GM20000 (cell line): ENCODE measurements around the gene KDM1B.
"Not testable (repeated sequence)": the region's sequence is repeated elsewhere in the genome, so short reads cannot be mapped to it uniquely, and the experiment has no call there.

Experiments
- DNase-seq: peaks from one replicate; pipeline ENCODE4 v3.0.0; 2012; ENCODE audit warnings: low spot score
- CTCF ChIP-seq: IDR thresholded peaks from 2 replicates; pipeline ENCODE4 v1.5.1; 2012; ENCODE audit warnings: mild to moderate bottlenecking, control low read depth; ENCODE audit errors: extremely low read depth, missing control alignments

KDM1B gene

GRCh38 chr6:18219591-18219990 lies 64.4 kb downstream of the KDM1B start:
- DNase-seq: no peak
- TF ChIP-seq CTCF: no peak

DNA sequence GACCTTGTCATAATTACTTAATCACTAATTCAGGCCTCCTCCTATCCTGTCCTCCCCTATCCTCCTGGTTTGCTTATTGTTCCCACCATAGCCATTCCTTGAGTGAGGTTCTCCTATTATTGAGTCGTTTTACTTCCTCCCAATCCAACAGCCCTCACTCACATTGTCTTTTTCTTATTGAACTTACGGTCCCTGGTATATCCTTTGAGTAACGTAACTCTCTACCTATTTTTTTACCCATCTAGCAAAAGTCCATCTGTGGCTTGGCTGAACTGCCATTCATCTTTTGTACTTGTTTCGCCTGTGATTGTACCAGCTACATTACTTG lies 66.0 kb downstream of the KDM1B start:
- TF ChIP-seq CTCF: no peak

GRCh38 chr6:18226451-18227105 lies 71.4 kb downstream of the KDM1B start:
- not testable (repeated sequence) for DNase-seq

More for the DNA sequence above, 66.0 kb downstream of the KDM1B start:
- no peak for DNase-seq

DNA sequence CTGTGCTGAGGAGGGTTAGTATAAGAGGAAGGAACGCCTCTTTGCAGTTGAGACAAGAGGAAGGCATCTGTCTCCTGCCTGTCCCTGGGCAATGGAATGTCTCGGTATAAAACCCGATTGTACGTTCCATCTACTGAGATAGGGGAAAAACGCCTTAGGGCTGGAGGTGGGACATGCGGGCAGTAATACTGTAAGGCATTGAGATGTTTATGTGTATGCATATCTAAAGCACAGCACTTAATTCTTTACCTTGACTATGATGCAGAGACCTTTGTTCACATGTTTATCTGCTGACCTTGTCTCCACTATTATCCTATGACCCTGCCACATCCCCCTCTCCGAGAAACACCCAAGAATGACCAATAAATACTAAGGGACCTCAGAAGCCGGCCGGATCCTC lies 71.9 kb downstream of the KDM1B start:
- DNase-seq: not testable (repeated sequence)

GRCh38 chr6:18228590-18228989 lies 73.4 kb downstream of the KDM1B start:
- DNase-seq: not testable (repeated sequence)

GRCh38 chr6:18231856-18232255 lies 76.6 kb downstream of the KDM1B start:
- DNase-seq: not testable (repeated sequence)

DNA sequence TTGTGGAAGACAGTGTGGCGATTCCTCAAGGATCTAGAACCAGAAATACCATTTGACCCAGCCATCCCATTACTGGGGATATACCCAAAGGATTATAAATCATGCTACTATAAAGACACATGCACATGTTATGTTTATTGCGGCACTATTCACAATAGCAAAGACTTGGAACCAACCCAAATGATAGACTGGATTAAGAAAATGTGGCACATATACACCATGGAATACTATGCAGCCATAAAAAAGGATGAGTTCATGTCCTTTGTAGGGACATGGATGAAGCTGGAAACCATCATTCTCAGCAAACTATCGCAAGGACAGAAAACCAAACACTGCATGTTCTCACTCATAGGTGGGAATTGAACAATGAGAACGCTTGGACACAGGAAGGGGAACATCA lies 78.5 kb downstream of the KDM1B start:
- not testable (repeated sequence) for DNase-seq

GRCh38 chr6:18234564-18234963 lies 79.3 kb downstream of the KDM1B start:
- no peak for TF ChIP-seq CTCF
- DNase-seq: no peak

DNA sequence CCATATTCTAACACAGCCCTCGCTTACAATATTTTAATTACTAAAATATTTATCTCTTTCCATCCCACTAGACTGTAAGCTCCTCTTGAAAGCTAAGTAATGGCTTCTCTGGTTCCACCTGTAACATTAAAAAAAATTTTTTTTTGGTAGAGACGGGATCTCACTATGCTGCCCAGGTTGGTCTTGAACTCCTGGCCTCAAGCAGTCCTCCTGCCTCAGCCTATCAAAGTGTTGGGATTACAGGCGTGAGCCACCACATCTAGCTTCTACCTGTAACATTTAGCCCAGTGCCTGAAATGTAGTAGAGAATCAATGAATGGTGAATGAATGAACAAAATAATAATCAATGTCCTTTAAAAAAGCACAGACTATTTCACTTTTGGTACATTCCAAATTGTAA lies 80.3 kb downstream of the KDM1B start:
- no peak for DNase-seq
- TF ChIP-seq CTCF: no peak

DNA sequence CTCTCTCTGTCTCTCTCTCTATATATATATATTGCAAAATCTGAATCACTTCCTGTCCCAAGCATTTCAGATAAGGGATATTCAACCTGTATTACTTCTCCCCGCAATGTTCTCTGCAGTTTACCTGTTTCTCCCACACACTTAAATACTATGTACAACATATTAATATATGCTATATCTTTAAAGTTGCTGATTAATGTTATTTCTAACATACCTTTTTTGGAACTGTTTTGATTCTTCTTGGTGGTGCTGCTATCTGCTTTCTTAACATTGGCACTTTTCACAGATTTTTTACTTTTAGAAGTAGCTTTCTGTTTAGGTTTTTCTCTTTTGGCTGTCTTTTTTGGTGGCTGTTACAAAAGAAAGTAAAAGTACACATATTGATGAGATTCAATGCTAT lies 81.9 kb downstream of the KDM1B start:
- TF ChIP-seq CTCF: no peak
- no peak for DNase-seq

GRCh38 chr6:18240230-18240629 lies 85.0 kb downstream of the KDM1B start:
- TF ChIP-seq CTCF: no peak

More at GRCh38 chr6:18240230-18240629, 85.0 kb downstream of the KDM1B start:
- DNase-seq: no peak
